ENCODE results near the gene CCDC171.

DNA sequence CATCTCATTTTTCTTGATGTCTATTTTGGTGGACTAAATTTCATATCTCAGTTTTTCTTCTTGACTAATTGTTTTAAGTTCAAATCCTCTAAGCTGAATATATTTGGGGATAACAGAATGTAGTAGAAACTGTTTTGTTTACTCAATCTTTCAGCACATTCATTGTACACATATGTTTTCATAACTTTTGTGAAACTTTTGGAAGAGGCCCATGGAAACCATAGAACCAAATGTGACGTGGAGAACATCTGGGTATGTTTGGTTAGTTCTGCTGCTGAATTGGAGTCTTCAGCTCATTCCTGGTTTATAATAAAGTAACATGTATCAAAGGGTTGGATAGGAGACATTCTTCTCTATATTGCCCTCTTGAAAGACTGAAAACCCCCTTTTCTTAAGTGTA, 88.4 kb downstream of the CCDC171 start:
- TF ChIP-seq, protein P1, sequence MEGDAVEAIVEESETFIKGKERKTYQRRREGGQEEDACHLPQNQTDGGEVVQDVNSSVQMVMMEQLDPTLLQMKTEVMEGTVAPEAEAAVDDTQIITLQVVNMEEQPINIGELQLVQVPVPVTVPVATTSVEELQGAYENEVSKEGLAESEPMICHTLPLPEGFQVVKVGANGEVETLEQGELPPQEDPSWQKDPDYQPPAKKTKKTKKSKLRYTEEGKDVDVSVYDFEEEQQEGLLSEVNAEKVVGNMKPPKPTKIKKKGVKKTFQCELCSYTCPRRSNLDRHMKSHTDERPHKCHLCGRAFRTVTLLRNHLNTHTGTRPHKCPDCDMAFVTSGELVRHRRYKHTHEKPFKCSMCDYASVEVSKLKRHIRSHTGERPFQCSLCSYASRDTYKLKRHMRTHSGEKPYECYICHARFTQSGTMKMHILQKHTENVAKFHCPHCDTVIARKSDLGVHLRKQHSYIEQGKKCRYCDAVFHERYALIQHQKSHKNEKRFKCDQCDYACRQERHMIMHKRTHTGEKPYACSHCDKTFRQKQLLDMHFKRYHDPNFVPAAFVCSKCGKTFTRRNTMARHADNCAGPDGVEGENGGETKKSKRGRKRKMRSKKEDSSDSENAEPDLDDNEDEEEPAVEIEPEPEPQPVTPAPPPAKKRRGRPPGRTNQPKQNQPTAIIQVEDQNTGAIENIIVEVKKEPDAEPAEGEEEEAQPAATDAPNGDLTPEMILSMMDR (IDR thresholded peaks at IDR 0.05; ENCODE audit: insufficient read depth, low read depth, low read length): no peak
- no peak for TF ChIP-seq EZH2 (IDR thresholded peaks at IDR 0.05; ENCODE audit: insufficient read depth, low read length)

All from astrocyte (in vitro differentiated cells and primary cell).